Gastroesophageal sphincter (tissue), 3 donors: ENCODE results near the gene PDE3A.

Source experiments
- CTCF ChIP-seq, 4 experiments: fragments of 200-600 bp in 2 of 4; fragments of 450-650 bp in 2 of 4; sonication (generic) in 1 of 4; IDR thresholded peaks; one replicate each; pipeline ENCODE4 v1.5.1; 2017 to 2019; ENCODE audit warnings: antibody characterized with exemption in 4 of 4, mild to moderate bottlenecking in 2 of 4, moderate library complexity in 2 of 4
- POLR2A ChIP-seq, 2 donors: fragments of 450-650 bp; IDR thresholded peaks; one replicate each; pipeline ENCODE4 v1.6.1; 2017; ENCODE audit warnings: antibody characterized with exemption in 2 of 2, mild to moderate bottlenecking in 2 of 2, moderate library complexity in 1 of 2

- TF ChIP-seq CTCF (IDR thresholded peaks at IDR 0.05) (no peak), POLR2A (IDR thresholded peaks at IDR 0.05) (no peak)
Measured at GRCh38 chr12:20455001-20455706, 86.8 kb downstream of the PDE3A start.
